K562 (cell line): ENCODE data around the gene ABCA13. TPM values are rescaled to one million over a fixed set of nuclear protein-coding genes. Genes with fewer than 3 reads are reported as not detected.

ENCODE experiments used
- ATAC-seq: fragments of 200-7000 bp; cut with Tn5 transposase; 3 replicates; pipeline ENCODE4 v1.9.1; 2020; ENCODE audit warnings: moderate library complexity
- BruUV-seq: library from RNA; stranded (reverse); fragments of 400-500 nt; replicated peaks from 2 replicates; lab custom pipeline; 2021; lab: Mats Ljungman, UMichigan
- CTCF ChIA-PET: fragments of 300-600 bp; formaldehyde crosslinking; extraction: SDS; loops from one replicate; lab custom pipeline; 2021; ENCODE audit warnings: low intra/inter-chr PET ratio; lab: Yijun Ruan, JAX
- POLR2A ChIA-PET: fragments of 300-600, 350-650 bp; sonication (Branson Sonifier 250); formaldehyde crosslinking; extraction: SDS; loops from one replicate; lab custom pipeline; 2021; ENCODE audit warnings: antibody characterized with exemption, inconsistent platforms; lab: Yijun Ruan, JAX
- DNase-seq, 4 experiments: peaks; one replicate each; pipeline versions ENCODE4 v3.0.0 to v3.0.0-alpha.2; 2011 to 2018; ENCODE audit warnings: low spot score in 3 of 4, mixed read lengths in 3 of 4; ENCODE audit errors: extremely low read depth in 1 of 4
- FAIRE-seq: peaks from 2 replicates; lab custom pipeline; 2011; peaks lifted over from hg19 to GRCh38; lab: Jason Lieb, UNC
- H2AFZ ChIP-seq: 2 replicates; pipeline ENCODE4 v1.6.0; 2011; ENCODE audit warnings: low read depth, low read length, control low read depth, inconsistent platforms
- H3K27ac ChIP-seq: fragments of 200-600 bp; 3 replicates; pipeline ENCODE4 v1.8.0; 2011; ENCODE audit warnings: low read depth, mild to moderate bottlenecking, control low read depth, inconsistent platforms, low read length, moderate library complexity, mixed read lengths; ENCODE audit errors: extremely low read depth
- H3K27me3 ChIP-seq, 2 experiments: fragments of 300-600 bp in 1 of 2; 2 replicates in 1 of 2; 3 replicates in 1 of 2; pipeline versions ENCODE4 v1.6.0 to v1.8.0; 2011; ENCODE audit warnings: inconsistent platforms in 2 of 2, low read length in 2 of 2, mild to moderate bottlenecking in 1 of 2, mixed read lengths in 1 of 2, moderate library complexity in 1 of 2; ENCODE audit not compliant: control insufficient read depth in 2 of 2, insufficient read depth in 2 of 2
- H3K36me3 ChIP-seq: fragments of 300-600 bp; 3 replicates; pipeline ENCODE4 v1.8.0; 2011; ENCODE audit warnings: mild to moderate bottlenecking, low read length, inconsistent platforms; ENCODE audit not compliant: control insufficient read depth, insufficient read depth
- H3K4me1 ChIP-seq, 2 experiments: fragments of 200-600 bp in 1 of 2; replicated peaks in 1 of 2; 2 replicates in 1 of 2; 3 replicates in 1 of 2; pipeline versions ENCODE4 v1.5.1 to v1.8.0; 2011; ENCODE audit warnings: inconsistent platforms in 2 of 2, low read length in 2 of 2, mild to moderate bottlenecking in 1 of 2, mixed read lengths in 1 of 2, moderate library complexity in 1 of 2; ENCODE audit not compliant: control insufficient read depth in 2 of 2, insufficient read depth in 2 of 2
- H3K4me2 ChIP-seq: 2 replicates; pipeline ENCODE4 v1.6.1; 2011; ENCODE audit warnings: low read length, control low read depth, inconsistent platforms, mixed read lengths; ENCODE audit not compliant: insufficient read depth
- H3K4me3 ChIP-seq: fragments of 200-600 bp; sonication (generic), shearing (Covaris generic); 2 replicates; pipeline ENCODE4 v1.5.1; 2016; ENCODE audit warnings: control low read depth, inconsistent platforms
- H3K79me2 ChIP-seq: fragments of 200-600 bp; 3 replicates; pipeline ENCODE4 v1.8.0; 2011; ENCODE audit warnings: low read length, inconsistent platforms; ENCODE audit not compliant: control insufficient read depth, insufficient read depth
- H3K9ac ChIP-seq, 2 experiments: 2 replicates each; pipeline versions ENCODE4 v1.6.0 to v1.6.1; 2011; ENCODE audit warnings: low read depth in 2 of 2, low read length in 2 of 2, control low read depth in 1 of 2, inconsistent platforms in 1 of 2, mild to moderate bottlenecking in 1 of 2, mixed read lengths in 1 of 2; ENCODE audit not compliant: insufficient read depth in 1 of 2
- H3K9me1 ChIP-seq: one replicate; pipeline ENCODE4 v1.6.0; 2011; ENCODE audit warnings: inconsistent platforms, mild to moderate bottlenecking, low read length, moderate library complexity; ENCODE audit not compliant: control insufficient read depth, insufficient read depth
- H3K9me3 ChIP-seq: replicated peaks from 2 replicates; pipeline ENCODE4 v1.5.1; 2011; ENCODE audit warnings: low read depth, low read length, inconsistent platforms; ENCODE audit not compliant: control insufficient read depth, insufficient read depth
- H4K20me1 ChIP-seq: replicated peaks from 2 replicates; pipeline ENCODE4 v1.6.1; 2011; ENCODE audit warnings: low read length, inconsistent platforms, mixed read lengths; ENCODE audit not compliant: control insufficient read depth, insufficient read depth
- DNMT1 ChIP-seq: fragments of 450-650 bp; IDR thresholded peaks from 2 replicates; pipeline ENCODE4 v1.6.1; 2016; ENCODE audit warnings: antibody characterized with exemption, mild to moderate bottlenecking
- E2F1 ChIP-seq: sonication (generic); formaldehyde crosslinking; IDR thresholded peaks from 2 replicates; pipeline ENCODE4 v1.8.1; 2023; ENCODE audit warnings: mild to moderate bottlenecking, missing genetic modification reagents, moderate library complexity
- HNRNPUL1 ChIP-seq: fragments of 200-400 bp; formaldehyde crosslinking; IDR thresholded peaks from 2 replicates; pipeline ENCODE4 v1.6.1; 2017; ENCODE audit warnings: low read length
- NFE2L1 ChIP-seq: fragments of 450-650 bp; IDR thresholded peaks from 2 replicates; pipeline ENCODE4 v1.6.1; 2016; ENCODE audit warnings: missing genetic modification characterization, low read depth, mild to moderate bottlenecking, missing compliant biosample characterization, moderate library complexity, borderline replicate concordance
- ZNF431 ChIP-seq: sonication (generic); formaldehyde crosslinking; IDR thresholded peaks from 2 replicates; pipeline ENCODE4 v1.8.0; 2022; ENCODE audit warnings: mild to moderate bottlenecking, missing genetic modification reagents
- WGBS: fragments of 100-300 bp; shearing (Covaris generic); methylation state at CpG from one replicate; pipeline ENCODE4 v1.1.6; 2016; ENCODE audit warnings: low coverage, mixed read lengths; ENCODE audit not compliant: insufficient coverage; ENCODE audit errors: missing lambda C conversion rate; 5-methylcytosine and 5-hydroxymethylcytosine counted together
- in situ Hi-C: fragments of 300-500 bp; cut with MboI; formaldehyde crosslinking; loops from 4 replicates; pipeline ENCODE4 v1.15.0; 2018; ENCODE audit warnings: inconsistent platforms, mixed read lengths
- intact Hi-C: fragments of 100-400 bp; cut with micrococcal nuclease; formaldehyde crosslinking; loops from 2 replicates; pipeline ENCODE4 v1.14.2; 2022
- polyA plus RNA-seq, 8 experiments: library from polyadenylated mRNA; depleted of rRNA in 4 of 8; stranded (reverse) in 5 of 8; unstranded in 3 of 8; fragments of >200 nt; fragmentation: Nextera tagmentation in 2 of 8; fragmentation: Illumina TruSeq in 1 of 8; extraction: Ambion mirVana in 2 of 8; extraction: Trizol in 1 of 8; gene quantifications; 2 replicates each; pipeline versions ENCODE4 v1.2.1 to v1.2.3, GENCODE V29; 2011 to 2014; ENCODE audit warnings: inconsistent platforms in 1 of 8, missing spikeins in 1 of 8
- total RNA-seq, 7 experiments: library from RNA; depleted of rRNA in 6 of 7; stranded (reverse); fragments of >200 nt in 6 of 7; fragmentation: Illumina TruSeq in 2 of 7; extraction: Trizol in 2 of 7; gene quantifications; 2 replicates each; pipeline versions ENCODE4 v1.2.1 to v1.2.3, GENCODE V29; 2011 to 2021; ENCODE audit warnings: low replicate concordance in 1 of 7
- TF ChIP-seq, protein P1 (sequence below): sonication (generic); formaldehyde crosslinking; IDR thresholded peaks from 2 replicates; pipeline ENCODE4 v1.8.0; 2022; ENCODE audit warnings: mild to moderate bottlenecking, missing genetic modification reagents
- TF ChIP-seq, protein P2 (sequence below): conservative IDR thresholded peaks from 2 replicates; pipeline ENCODE4 v1.6.1; 2011; ENCODE audit warnings: low read depth, mild to moderate bottlenecking, low read length; ENCODE audit not compliant: control insufficient read depth

The ABCA13 gene
- total and polyA plus RNA-seq, 9 of the 15 experiments (the other 6 are each of a cell fraction or from before 2014, with no cell fraction given), result 0.14 to 1.5 (median 0.38) TPM

- ATAC-seq, result no peak
- H3K4me3 ChIP-seq, result no peak overlapping the region
- DNase-seq, result no peak
- FAIRE-seq, result no peak
- no peaks in the 10 kb centered on the region for H4K20me1 ChIP-seq
- H3K9me1 ChIP-seq, result no peaks in the 10 kb centered on the region
- ChIA-PET POLR2A (no interaction called here), CTCF (no interaction called here)
- WGBS, result 4% methylated on average over 4 of the region's 4 CpGs
- no peak overlapping the region for H3K4me2 ChIP-seq
- no peaks in the 10 kb centered on the region for H3K27me3 ChIP-seq
- no peak overlapping the region for H2AFZ ChIP-seq
- H3K79me2 ChIP-seq, result no peaks in the 10 kb centered on the region
- in situ Hi-C loops (no loop called here), intact Hi-C loops (no loop called here)
- no peaks in the 10 kb centered on the region for H3K36me3 ChIP-seq
- no TSS peak for BruUV-seq
- 0 out of 2 replicates have a peak, but pooled peaks cover 1% of the 10 kb centered on the region for H3K9me3 ChIP-seq
- H3K9ac ChIP-seq, result no peak overlapping the region
- H3K27ac ChIP-seq, result no peak overlapping the region
- TF ChIP-seq NFE2L1 (no peak), E2F1 (CRISPR knock-in tag) (no peak), HNRNPUL1 (no peak), ZNF431 (CRISPR knock-in tag) (no peak), DNMT1 (no peak)
- TF ChIP-seq, protein P1, sequence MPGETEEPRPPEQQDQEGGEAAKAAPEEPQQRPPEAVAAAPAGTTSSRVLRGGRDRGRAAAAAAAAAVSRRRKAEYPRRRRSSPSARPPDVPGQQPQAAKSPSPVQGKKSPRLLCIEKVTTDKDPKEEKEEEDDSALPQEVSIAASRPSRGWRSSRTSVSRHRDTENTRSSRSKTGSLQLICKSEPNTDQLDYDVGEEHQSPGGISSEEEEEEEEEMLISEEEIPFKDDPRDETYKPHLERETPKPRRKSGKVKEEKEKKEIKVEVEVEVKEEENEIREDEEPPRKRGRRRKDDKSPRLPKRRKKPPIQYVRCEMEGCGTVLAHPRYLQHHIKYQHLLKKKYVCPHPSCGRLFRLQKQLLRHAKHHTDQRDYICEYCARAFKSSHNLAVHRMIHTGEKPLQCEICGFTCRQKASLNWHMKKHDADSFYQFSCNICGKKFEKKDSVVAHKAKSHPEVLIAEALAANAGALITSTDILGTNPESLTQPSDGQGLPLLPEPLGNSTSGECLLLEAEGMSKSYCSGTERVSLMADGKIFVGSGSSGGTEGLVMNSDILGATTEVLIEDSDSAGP (CRISPR knock-in tag), result no peak
- TF ChIP-seq, protein P2, sequence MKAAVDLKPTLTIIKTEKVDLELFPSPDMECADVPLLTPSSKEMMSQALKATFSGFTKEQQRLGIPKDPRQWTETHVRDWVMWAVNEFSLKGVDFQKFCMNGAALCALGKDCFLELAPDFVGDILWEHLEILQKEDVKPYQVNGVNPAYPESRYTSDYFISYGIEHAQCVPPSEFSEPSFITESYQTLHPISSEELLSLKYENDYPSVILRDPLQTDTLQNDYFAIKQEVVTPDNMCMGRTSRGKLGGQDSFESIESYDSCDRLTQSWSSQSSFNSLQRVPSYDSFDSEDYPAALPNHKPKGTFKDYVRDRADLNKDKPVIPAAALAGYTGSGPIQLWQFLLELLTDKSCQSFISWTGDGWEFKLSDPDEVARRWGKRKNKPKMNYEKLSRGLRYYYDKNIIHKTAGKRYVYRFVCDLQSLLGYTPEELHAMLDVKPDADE, result no peak
- TF ChIP-seq, all 486 proteins: peak for 0
- H3K4me1 ChIP-seq, result no peaks in the 10 kb centered on the region
Measured at GRCh38 chr7:48466713-48467112, 295.5 kb downstream of the ABCA13 start.
